Measurements from ENCODE around the gene JARID2. TPM values are rescaled to one million over a fixed set of nuclear protein-coding genes. Genes with fewer than 3 reads are reported as not detected.

The JARID2 gene
- total and polyA plus RNA-seq, 8 donors: 2.4 to 6.7 (median 3.7) TPM

DNA sequence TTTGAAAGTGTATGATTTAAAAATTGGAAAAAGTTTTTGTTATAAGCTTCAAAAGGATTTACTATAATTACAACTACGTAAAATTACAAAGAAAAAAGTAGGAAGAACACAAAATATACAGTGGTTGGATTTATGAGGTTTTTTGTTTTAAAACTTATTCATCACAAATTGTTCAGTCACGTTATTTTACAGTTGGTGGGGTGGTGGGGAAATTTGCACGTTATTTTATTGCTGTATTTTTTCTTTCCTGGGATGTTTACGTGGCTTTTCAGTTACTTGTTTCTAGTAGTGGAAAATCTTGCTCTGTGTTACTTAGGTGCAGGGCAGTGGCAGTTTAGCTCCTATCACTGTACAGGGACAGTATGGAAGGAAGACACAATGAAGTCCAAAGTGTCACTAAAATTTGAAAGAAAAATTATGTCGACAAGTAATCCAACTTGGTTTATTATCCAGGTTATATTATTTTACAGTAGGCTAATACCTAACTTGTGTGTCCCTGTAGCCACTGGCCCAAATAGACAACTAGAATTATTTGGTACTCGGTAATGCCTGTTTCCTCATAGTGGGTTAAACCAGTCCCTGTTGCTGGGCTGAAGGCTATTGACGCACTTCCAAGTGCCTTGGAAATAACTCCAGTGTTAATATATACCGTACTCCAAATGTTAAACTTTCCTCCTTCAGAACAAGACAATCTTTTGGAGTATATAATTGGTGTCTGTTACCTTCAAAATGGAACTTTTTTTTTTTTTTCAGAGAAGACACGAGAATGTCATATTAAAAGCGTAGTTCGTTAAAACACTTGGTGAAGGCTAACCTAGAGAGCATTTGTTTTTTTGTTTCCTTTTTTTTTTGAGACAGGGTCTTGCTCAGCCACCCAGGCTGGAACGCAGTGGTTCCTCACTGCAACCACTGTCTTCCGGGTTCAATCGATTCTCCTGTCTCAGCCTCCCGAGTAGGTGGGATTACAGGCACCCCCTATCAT, 4.6 kb downstream of the JARID2 start:
- intact Hi-C loops (cut with DNase I): no loop called here
- TF ChIP-seq, protein P1, sequence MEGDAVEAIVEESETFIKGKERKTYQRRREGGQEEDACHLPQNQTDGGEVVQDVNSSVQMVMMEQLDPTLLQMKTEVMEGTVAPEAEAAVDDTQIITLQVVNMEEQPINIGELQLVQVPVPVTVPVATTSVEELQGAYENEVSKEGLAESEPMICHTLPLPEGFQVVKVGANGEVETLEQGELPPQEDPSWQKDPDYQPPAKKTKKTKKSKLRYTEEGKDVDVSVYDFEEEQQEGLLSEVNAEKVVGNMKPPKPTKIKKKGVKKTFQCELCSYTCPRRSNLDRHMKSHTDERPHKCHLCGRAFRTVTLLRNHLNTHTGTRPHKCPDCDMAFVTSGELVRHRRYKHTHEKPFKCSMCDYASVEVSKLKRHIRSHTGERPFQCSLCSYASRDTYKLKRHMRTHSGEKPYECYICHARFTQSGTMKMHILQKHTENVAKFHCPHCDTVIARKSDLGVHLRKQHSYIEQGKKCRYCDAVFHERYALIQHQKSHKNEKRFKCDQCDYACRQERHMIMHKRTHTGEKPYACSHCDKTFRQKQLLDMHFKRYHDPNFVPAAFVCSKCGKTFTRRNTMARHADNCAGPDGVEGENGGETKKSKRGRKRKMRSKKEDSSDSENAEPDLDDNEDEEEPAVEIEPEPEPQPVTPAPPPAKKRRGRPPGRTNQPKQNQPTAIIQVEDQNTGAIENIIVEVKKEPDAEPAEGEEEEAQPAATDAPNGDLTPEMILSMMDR (IDR thresholded peaks at IDR 0.05): no peak
- H3K4me3 ChIP-seq: no peak overlapping the region
- no peak for FAIRE-seq
- H3K27ac ChIP-seq: peak overlapping the region in 2 of 4 donors; percentile 90 to 92
- DNase-seq: no peak
- no peaks in the 10 kb centered on the region for H3K9me3 ChIP-seq
- WGBS, 2 donors: 75 to 76% methylated on average over 15 of the region's 15 CpGs
- no peaks in the 10 kb centered on the region for H3K27me3 ChIP-seq
- H3K36me3 ChIP-seq: no peaks in the 10 kb centered on the region
- peaks cover 0 to 10% (median 3%) of the 10 kb centered on the region in 3 donors for H3K4me1 ChIP-seq
- no peak for ATAC-seq

DNA sequence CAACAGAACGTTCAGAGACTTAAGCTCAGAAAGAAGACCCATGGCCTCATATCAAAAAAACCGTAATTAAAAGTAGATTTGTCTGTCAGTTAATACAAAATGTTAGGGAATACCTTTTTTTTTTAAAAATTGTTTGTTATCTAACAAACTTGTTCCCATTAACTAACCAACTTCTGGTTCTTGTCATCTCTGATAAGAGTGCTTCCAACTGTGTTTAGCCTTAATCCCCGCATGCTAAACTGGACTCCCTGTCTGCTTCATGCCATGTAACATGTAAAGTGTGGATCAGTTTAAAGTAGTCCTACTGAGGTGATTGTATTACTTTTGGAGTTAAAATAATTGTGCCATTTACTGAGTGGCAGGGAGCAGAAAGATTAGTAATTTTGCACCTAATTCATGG, 6.3 kb downstream of the JARID2 start:
- H3K36me3 ChIP-seq: no peaks in the 10 kb centered on the region
- FAIRE-seq (no peak), ATAC-seq (no peak), DNase-seq (no peak)
- H3K4me1 ChIP-seq: peaks cover 0 to 10% (median 3%) of the 10 kb centered on the region in 3 donors
- no peak overlapping the region for H3K4me3 ChIP-seq
- H3K9me3 ChIP-seq: no peaks in the 10 kb centered on the region
- TF ChIP-seq, protein P1 (IDR thresholded peaks at IDR 0.05): no peak
- intact Hi-C loops (cut with DNase I): no loop called here
- 56 to 57% methylated on average over 3 of the region's 3 CpGs for WGBS, 2 donors
- H3K27me3 ChIP-seq: no peaks in the 10 kb centered on the region
- H3K27ac ChIP-seq: peak overlapping the region in 1 of 4 donors; percentile 13

DNA sequence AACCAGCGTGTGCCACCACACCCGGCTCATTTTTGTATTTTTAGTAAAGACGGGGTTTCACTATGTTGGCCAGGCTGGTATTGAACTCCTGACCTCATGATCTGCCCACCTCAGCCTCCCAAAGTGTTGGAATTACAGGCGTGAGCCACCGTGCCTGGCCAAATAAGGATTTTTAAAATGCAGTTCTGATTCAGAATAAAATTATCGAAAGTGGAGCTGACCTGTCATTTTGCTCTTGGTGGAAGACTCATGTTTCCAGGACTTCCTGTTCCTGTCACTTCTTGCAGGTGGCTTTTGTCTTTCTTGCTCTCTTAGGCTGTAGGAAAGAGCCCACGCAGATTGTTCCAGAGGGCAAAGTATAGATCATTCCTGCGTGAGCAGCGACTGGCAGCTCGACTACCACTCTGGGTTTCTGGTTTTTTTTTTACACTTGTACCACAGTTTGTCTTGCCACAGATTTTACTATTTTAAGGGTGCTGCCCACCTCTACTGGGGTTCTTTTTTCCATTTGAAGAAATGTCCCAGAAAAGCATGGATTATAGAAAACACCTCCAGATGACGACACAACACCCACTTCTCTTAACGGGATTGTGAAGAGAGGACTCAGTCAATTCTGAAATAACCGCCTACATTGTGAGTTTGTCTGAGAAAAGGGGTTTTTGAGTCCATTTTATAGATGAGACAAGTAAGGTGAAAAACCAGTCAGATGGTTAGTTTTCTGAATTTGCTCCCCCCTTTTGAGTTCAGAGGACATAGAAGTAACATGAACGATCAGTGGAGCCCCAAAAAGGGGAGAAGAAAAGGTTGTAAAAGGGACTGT, 7.5 kb downstream of the JARID2 start:
- FAIRE-seq (no peak), ATAC-seq (no peak), DNase-seq (no peak)
- WGBS, 2 donors: 87 to 91% methylated on average over 14 of the region's 14 CpGs
- Histone ChIP-seq H3K4me1 (peaks cover 0 to 10% (median 3%) of the 10 kb centered on the region in 3 donors), H3K9me3 (no peaks in the 10 kb centered on the region), H3K36me3 (no peaks in the 10 kb centered on the region), H3K4me3 (no peak overlapping the region), H3K27ac (no peak overlapping the region), H3K27me3 (no peaks in the 10 kb centered on the region)
- intact Hi-C loops (cut with DNase I): no loop called here
- TF ChIP-seq, protein P1 (IDR thresholded peaks at IDR 0.05): no peak

DNA sequence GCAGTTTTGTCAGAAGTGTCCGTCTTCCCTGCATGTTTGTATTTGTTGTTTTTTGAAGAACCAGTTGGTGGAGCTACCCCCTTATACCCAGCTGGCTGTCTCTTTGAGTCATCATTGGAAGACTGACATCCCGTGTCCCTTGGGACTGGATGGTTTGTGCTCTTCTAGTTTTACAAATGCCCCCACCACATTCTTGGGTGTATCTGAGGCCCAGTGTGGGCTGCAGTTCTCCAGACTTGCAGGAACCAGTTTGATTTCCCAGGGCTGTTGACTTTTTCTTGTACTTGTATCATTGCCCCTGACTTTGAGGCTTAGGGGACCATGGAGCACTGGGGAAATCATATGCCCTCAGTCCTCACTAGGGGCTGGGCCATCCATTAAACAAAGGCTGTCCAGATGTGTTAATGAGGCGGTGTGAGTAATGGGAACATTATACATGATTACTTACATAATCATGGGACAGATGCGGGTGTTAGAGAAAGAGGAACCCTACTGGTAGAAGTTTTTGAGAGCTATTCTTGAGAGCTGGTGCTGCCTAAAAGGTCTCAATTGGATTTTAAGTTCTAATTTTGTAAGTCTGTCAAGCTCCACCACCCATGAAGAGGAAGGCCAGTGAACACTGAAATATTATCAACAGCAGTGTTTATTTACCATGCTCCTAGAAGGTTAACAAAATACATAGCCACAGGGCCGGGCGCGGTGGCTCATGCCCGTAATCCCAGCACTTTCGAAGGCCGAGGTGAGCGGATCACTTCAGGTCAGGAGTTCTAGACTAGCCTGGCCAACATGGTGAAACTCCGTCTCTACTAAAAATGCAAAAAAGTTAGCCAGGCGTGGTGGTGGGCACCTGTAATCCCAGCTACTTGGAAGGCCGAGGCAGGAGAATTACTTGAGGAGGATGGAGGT, 8.5 kb downstream of the JARID2 start:
- H3K4me1 ChIP-seq: peaks cover 0 to 10% (median 3%) of the 10 kb centered on the region in 3 donors

More for the DNA sequence above, 8.5 kb downstream of the JARID2 start:
- intact Hi-C loops (cut with DNase I): no loop called here
- WGBS, 2 donors: 58 to 67% methylated on average over 14 of the region's 14 CpGs
- no peaks in the 10 kb centered on the region for H3K27me3 ChIP-seq
- H3K27ac ChIP-seq: no peak overlapping the region
- ATAC-seq (peak in 3 of 4 donors; percentile 10 to 29 (median 23)), DNase-seq (no peak), FAIRE-seq (no peak)
- no peaks in the 10 kb centered on the region for H3K36me3 ChIP-seq
- H3K9me3 ChIP-seq: no peaks in the 10 kb centered on the region
- no peak overlapping the region for H3K4me3 ChIP-seq
- TF ChIP-seq, protein P1 (IDR thresholded peaks at IDR 0.05): no peak

Measured in pancreas (tissue), 10 donors.